B cell (primary cell): ENCODE measurements around the gene VEGFA. TPM values are rescaled to one million over a fixed set of nuclear protein-coding genes. Genes with fewer than 3 reads are reported as not detected.

Source experiments
- ATAC-seq: fragments of 200-7000 bp; cut with Tn5 transposase; one replicate; pipeline ENCODE4 v1.10.0; 2021; ENCODE audit warnings: low read depth, mild to moderate bottlenecking, moderate number of reproducible peaks, moderate library complexity
- CTCF ChIA-PET: fragments of 350-600 bp; sonication (Branson Sonifier 250); formaldehyde crosslinking; loops from one replicate; lab custom pipeline; 2021; ENCODE audit warnings: antibody characterized with exemption, inconsistent platforms; lab: Charles Lee
- POLR2A ChIA-PET: fragments of 350-600 bp; sonication (Branson Sonifier 250); formaldehyde crosslinking; loops from one replicate; lab custom pipeline; 2021; ENCODE audit warnings: antibody characterized with exemption; lab: Charles Lee
- DNase-seq: peaks from one replicate; pipeline ENCODE4 v3.0.0; 2013
- H2AFZ ChIP-seq: 2 replicates; pipeline ENCODE4 v1.6.1; 2012; ENCODE audit warnings: mild to moderate bottlenecking, low read depth, low read length; ENCODE audit not compliant: insufficient read depth, poor library complexity, severe bottlenecking
- H3K27ac ChIP-seq, 2 donors: 1 replicate in 1 of 2; 2 replicates in 1 of 2; pipeline ENCODE4 v1.5.1; 2012 to 2013; ENCODE audit warnings: low read length in 2 of 2, mild to moderate bottlenecking in 2 of 2, moderate library complexity in 1 of 2
- H3K27me3 ChIP-seq, 4 experiments: fragments of 200-600 bp in 1 of 4; sonication (generic) in 1 of 4; replicated peaks in 1 of 4; 1 replicate in 2 of 4; 2 replicates in 2 of 4; pipeline versions ENCODE4 v1.6.1 to v1.7.0; 2013 to 2016; ENCODE audit warnings: low read length in 3 of 4, mild to moderate bottlenecking in 2 of 4, mixed read lengths in 1 of 4, moderate library complexity in 1 of 4; ENCODE audit not compliant: insufficient read depth in 4 of 4, control insufficient read depth in 3 of 4; ENCODE audit errors: control extremely low read depth in 1 of 4
- H3K36me3 ChIP-seq, 2 experiments: replicated peaks in 1 of 2; 1 replicate in 1 of 2; 2 replicates in 1 of 2; pipeline versions ENCODE4 v1.6.1 to v1.7.1; 2013; ENCODE audit warnings: low read length in 1 of 2; ENCODE audit not compliant: insufficient read depth in 2 of 2, control insufficient read depth in 1 of 2; ENCODE audit errors: control extremely low read depth in 1 of 2, extremely low read depth in 1 of 2
- H3K4me1 ChIP-seq, 2 donors: fragments of 200-600 bp in 1 of 2; sonication (generic) in 1 of 2; 1 replicate in 1 of 2; 2 replicates in 1 of 2; pipeline versions ENCODE4 v1.5.1 to v1.6.1; 2013 to 2017; ENCODE audit warnings: low read length in 2 of 2; ENCODE audit not compliant: control insufficient read depth in 2 of 2, insufficient read depth in 2 of 2
- H3K4me2 ChIP-seq: replicated peaks from 2 replicates; pipeline ENCODE3; 2012; ENCODE audit warnings: mild to moderate bottlenecking, low read depth, low read length; ENCODE audit not compliant: poor library complexity, severe bottlenecking
- H3K4me3 ChIP-seq, 5 experiments: fragments of 200-600 bp in 1 of 5; sonication (generic) in 1 of 5; 1 replicate in 3 of 5; 2 replicates in 2 of 5; pipeline versions ENCODE4 v1.5.1 to v1.7.0; 2011 to 2016; ENCODE audit warnings: low read length in 4 of 5, mild to moderate bottlenecking in 4 of 5, low read depth in 2 of 5, control low read depth in 1 of 5, moderate library complexity in 1 of 5; ENCODE audit not compliant: insufficient read depth in 1 of 5; ENCODE audit errors: control extremely low read depth in 1 of 5, extremely low read depth in 1 of 5
- H3K79me2 ChIP-seq: fragments of 200-600 bp; sonication (generic); one replicate; pipeline ENCODE4 v1.6.0; 2016; ENCODE audit warnings: low read length; ENCODE audit not compliant: control insufficient read depth, insufficient read depth
- H3K9ac ChIP-seq: fragments of 200-600 bp; sonication (generic); 2 replicates; pipeline ENCODE4 v1.6.1; 2017; ENCODE audit warnings: mild to moderate bottlenecking, low read length, moderate library complexity
- H3K9me3 ChIP-seq, 3 donors: one replicate each; pipeline versions ENCODE4 v1.6.1 to v1.7.1; 2013; ENCODE audit warnings: low read length in 2 of 3; ENCODE audit not compliant: control insufficient read depth in 2 of 3, insufficient read depth in 1 of 3; ENCODE audit errors: control extremely low read depth in 1 of 3
- H4K20me1 ChIP-seq: 2 replicates; pipeline ENCODE4 v1.6.0; 2012; ENCODE audit warnings: mild to moderate bottlenecking, low read length; ENCODE audit not compliant: insufficient read depth, control insufficient read depth, poor library complexity, severe bottlenecking
- H3K27ac Mint-ChIP-seq: one replicate; pipeline ENCODE4 v1.8.0; 2021; ENCODE audit warnings: mixed read lengths
- H3K27me3 Mint-ChIP-seq: one replicate; pipeline ENCODE4 v1.8.0; 2021; ENCODE audit warnings: mixed read lengths
- H3K4me1 Mint-ChIP-seq: one replicate; pipeline ENCODE4 v1.8.0; 2021; ENCODE audit warnings: mixed read lengths
- H3K4me3 Mint-ChIP-seq: one replicate; pipeline ENCODE4 v1.8.0; 2021; ENCODE audit warnings: mixed read lengths
- H3K9me3 Mint-ChIP-seq: one replicate; pipeline ENCODE4 v1.8.0; 2022; ENCODE audit warnings: mixed read lengths; ENCODE audit not compliant: insufficient read depth
- EZH2 ChIP-seq: IDR thresholded peaks from 2 replicates; pipeline ENCODE4 v1.6.1; 2012; ENCODE audit warnings: borderline replicate concordance, low read depth, mild to moderate bottlenecking, moderate library complexity, low read length; ENCODE audit not compliant: insufficient read depth, poor library complexity, severe bottlenecking
- WGBS: methylation state at CpG from one replicate; pipeline ENCODE4 v1.1.5; 2013; ENCODE audit warnings: missing lambda C conversion rate; ENCODE audit not compliant: insufficient coverage; 5-methylcytosine and 5-hydroxymethylcytosine counted together
- intact Hi-C: fragments of 100-400 bp; cut with micrococcal nuclease; formaldehyde crosslinking; loops from one replicate; pipeline ENCODE4 v1.10.0; 2022
- polyA plus RNA-seq: library from polyadenylated mRNA; depleted of rRNA; stranded (reverse); fragments of >200 nt; gene quantifications from 2 replicates; pipeline ENCODE4 v1.2.3, GENCODE V29; 2012
- total RNA-seq, 2 donors: library from RNA; stranded (reverse); fragments of 120-200 nt in 1 of 2; gene quantifications; 1 replicate in 1 of 2; 2 replicates in 1 of 2; pipeline versions ENCODE4 v1.2.3 to v1.2.4, GENCODE V29; 2013 to 2022
- TF ChIP-seq, protein P1 (sequence below): fragments of 200-600 bp; IDR thresholded peaks from one replicate; pipeline ENCODE4 v1.8.0; 2022; ENCODE audit warnings: antibody characterized with exemption, mild to moderate bottlenecking

VEGFA gene
- total and polyA plus RNA-seq, 2 donors (not counting 1 experiment from before 2014, with no cell fraction given), result 3.9 to 6.4 TPM

DNA sequence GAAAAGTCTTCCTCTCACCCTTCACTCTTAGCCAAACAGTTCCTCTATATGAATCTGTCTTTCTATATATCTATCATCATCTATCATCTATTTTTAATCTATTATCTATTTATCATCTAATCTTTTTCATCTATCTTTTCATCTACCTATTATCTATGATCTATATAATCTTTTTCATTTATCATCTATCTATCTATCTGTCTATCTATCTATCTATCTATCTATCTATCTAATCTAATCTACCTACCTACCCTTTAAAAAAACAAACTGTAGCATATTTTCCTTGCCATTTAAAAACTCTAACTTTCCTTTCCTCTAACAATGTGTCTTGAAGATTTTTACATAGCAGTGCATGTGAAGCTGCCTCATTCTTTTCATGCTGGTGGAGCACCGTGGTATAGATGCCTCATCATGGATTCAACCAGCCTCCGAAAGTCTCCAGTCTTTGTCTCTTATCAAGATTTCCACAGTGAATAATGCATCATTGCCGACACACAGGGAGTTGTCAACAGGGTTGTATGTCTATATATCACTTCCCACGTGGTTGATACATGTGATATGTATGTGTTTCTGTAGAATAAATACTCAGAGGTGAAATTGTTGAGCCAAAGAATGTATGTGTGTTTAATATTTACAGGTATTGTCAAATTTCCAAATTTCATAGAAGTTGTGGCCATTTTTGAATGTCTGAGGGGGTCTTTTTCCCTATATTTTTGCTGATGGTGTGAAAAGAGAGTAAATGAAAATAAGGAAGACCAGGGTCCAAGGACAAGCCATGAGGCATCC, 51.3 kb downstream of the VEGFA start:
- intact Hi-C loops, result no loop called here
- POLR2A ChIA-PET, result no interaction called here
- Histone ChIP-seq H3K9me3 (no peaks in the 10 kb centered on the region), H3K4me1 (no peaks in the 10 kb centered on the region), H3K36me3 (no peaks in the 10 kb centered on the region), H3K4me3 (no peak overlapping the region), H3K79me2 (no peaks in the 10 kb centered on the region), H3K9ac (no peak overlapping the region), H4K20me1 (no peaks in the 10 kb centered on the region), H3K27me3 (no peaks in the 10 kb centered on the region), H3K27ac (no peak overlapping the region), H2AFZ (no peak overlapping the region), H3K4me2 (no peak overlapping the region)
- H3K27me3 Mint-ChIP-seq, result peaks cover 22% of the 10 kb centered on the region
- peaks cover 4% of the 10 kb centered on the region for H3K4me1 Mint-ChIP-seq
- no peak overlapping the region for H3K27ac Mint-ChIP-seq
- WGBS, result 88% methylated on average over 2 of the region's 4 CpGs
- H3K4me3 Mint-ChIP-seq, result no peak overlapping the region
- H3K9me3 Mint-ChIP-seq, result no peaks in the 10 kb centered on the region
- ATAC-seq (no peak), DNase-seq (no peak)
- TF ChIP-seq EZH2, result no peak
- TF ChIP-seq, protein P1, sequence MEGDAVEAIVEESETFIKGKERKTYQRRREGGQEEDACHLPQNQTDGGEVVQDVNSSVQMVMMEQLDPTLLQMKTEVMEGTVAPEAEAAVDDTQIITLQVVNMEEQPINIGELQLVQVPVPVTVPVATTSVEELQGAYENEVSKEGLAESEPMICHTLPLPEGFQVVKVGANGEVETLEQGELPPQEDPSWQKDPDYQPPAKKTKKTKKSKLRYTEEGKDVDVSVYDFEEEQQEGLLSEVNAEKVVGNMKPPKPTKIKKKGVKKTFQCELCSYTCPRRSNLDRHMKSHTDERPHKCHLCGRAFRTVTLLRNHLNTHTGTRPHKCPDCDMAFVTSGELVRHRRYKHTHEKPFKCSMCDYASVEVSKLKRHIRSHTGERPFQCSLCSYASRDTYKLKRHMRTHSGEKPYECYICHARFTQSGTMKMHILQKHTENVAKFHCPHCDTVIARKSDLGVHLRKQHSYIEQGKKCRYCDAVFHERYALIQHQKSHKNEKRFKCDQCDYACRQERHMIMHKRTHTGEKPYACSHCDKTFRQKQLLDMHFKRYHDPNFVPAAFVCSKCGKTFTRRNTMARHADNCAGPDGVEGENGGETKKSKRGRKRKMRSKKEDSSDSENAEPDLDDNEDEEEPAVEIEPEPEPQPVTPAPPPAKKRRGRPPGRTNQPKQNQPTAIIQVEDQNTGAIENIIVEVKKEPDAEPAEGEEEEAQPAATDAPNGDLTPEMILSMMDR, result peak; percentile 14
- CTCF ChIA-PET, result no interaction called here

DNA sequence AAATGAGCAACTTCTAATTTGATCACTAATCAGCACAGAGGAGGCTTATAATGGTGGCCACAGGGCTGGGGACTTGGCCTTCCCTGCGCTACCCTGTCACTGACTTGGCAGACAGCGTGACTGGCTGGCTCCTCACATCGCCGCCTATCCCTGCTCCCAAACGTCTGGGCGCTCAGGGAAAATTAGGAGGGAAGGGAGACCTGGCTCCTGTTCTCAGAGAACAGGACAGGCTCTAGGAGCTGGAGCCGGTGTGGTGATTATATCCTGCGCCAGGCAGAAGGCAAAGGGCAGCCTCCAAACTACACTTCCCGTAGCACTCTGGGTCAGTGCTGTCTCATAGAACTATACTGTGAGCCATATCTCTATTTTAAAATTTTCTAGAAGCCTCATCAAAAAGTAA, 53.4 kb downstream of the VEGFA start:
- H3K4me3 Mint-ChIP-seq, result no peak overlapping the region
- H3K9me3 Mint-ChIP-seq, result no peaks in the 10 kb centered on the region
- Histone ChIP-seq H3K4me1 (no peaks in the 10 kb centered on the region), H3K79me2 (no peaks in the 10 kb centered on the region), H3K4me2 (no peak overlapping the region), H3K27me3 (no peaks in the 10 kb centered on the region), H3K9me3 (no peaks in the 10 kb centered on the region), H3K9ac (no peak overlapping the region), H3K4me3 (no peak overlapping the region), H3K27ac (no peak overlapping the region), H2AFZ (no peak overlapping the region), H3K36me3 (no peaks in the 10 kb centered on the region), H4K20me1 (no peaks in the 10 kb centered on the region)
- ATAC-seq (no peak), DNase-seq (no peak)
- 95% methylated on average over 8 of the region's 9 CpGs for WGBS
- ChIA-PET CTCF (no interaction called here), POLR2A (no interaction called here)
- intact Hi-C loops, result no loop called here
- H3K27me3 Mint-ChIP-seq, result peaks cover 18% of the 10 kb centered on the region
- TF ChIP-seq, protein P1, result no peak
- TF ChIP-seq EZH2, result no peak
- no peak overlapping the region for H3K27ac Mint-ChIP-seq
- H3K4me1 Mint-ChIP-seq, result peaks cover 4% of the 10 kb centered on the region
